Bronchial epithelial cell (primary cell): ENCODE results near the gene DPYSL4. TPM values are rescaled to one million over a fixed set of nuclear protein-coding genes. Genes with fewer than 3 reads are reported as not detected.

ENCODE experiments used
- DNase-seq: peaks from one replicate; pipeline ENCODE4 v3.0.0-alpha.2; 2010; ENCODE audit warnings: low read depth
- FAIRE-seq: peaks from 2 replicates; lab custom pipeline; 2011; peaks lifted over from hg19 to GRCh38; lab: Jason Lieb, UNC
- H3K27me3 ChIP-seq: 2 replicates; pipeline ENCODE4 v1.5.1; 2011; ENCODE audit warnings: low read length; ENCODE audit not compliant: control insufficient read depth, insufficient read depth
- H3K36me3 ChIP-seq: 2 replicates; pipeline ENCODE4 v1.5.1; 2011; ENCODE audit warnings: low read length; ENCODE audit not compliant: control insufficient read depth, insufficient read depth
- H3K4me3 ChIP-seq: 2 replicates; pipeline ENCODE4 v1.5.1; 2011; ENCODE audit warnings: mild to moderate bottlenecking, low read depth, low read length, control low read depth
- total RNA-seq: library from RNA; depleted of rRNA; stranded (reverse); fragments of >200 nt; gene quantifications from 2 replicates; pipeline ENCODE4 v1.2.1, GENCODE V29; 2014
- TF ChIP-seq, protein P1 (sequence below): IDR thresholded peaks from 2 replicates; pipeline ENCODE4 v1.5.1; 2011; ENCODE audit warnings: mild to moderate bottlenecking, moderate library complexity, low read length, control low read depth, inconsistent platforms; ENCODE audit not compliant: insufficient read depth, severe bottlenecking

Gene DPYSL4
- total RNA-seq, 1 donor from 2014 or later: 0.26 TPM

DNA sequence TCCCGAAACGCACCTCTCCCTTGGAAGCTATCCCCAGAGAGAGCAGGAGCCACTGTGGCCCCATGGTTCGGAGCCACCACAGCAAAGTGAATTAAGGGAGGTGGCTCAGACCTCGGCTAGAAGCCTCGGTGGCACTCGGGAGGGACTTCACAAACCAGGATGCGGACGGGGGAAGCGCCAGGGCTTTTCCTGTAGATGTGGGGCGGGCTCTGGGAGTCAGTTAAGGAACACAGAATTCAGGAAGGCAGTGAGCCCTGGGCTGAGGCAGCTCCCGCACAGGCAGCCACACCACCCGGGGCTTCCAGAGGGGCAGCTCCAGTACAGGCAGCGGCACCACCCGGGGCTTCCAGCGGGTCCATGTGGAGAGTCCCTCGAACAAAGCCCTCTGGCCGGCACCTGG, 42.7 kb upstream of the DPYSL4 start:
- no peak for DNase-seq
- Histone ChIP-seq H3K36me3 (no peaks in the 10 kb centered on the region), H3K27me3 (no peaks in the 10 kb centered on the region), H3K4me3 (no peak overlapping the region)
- TF ChIP-seq, protein P1, sequence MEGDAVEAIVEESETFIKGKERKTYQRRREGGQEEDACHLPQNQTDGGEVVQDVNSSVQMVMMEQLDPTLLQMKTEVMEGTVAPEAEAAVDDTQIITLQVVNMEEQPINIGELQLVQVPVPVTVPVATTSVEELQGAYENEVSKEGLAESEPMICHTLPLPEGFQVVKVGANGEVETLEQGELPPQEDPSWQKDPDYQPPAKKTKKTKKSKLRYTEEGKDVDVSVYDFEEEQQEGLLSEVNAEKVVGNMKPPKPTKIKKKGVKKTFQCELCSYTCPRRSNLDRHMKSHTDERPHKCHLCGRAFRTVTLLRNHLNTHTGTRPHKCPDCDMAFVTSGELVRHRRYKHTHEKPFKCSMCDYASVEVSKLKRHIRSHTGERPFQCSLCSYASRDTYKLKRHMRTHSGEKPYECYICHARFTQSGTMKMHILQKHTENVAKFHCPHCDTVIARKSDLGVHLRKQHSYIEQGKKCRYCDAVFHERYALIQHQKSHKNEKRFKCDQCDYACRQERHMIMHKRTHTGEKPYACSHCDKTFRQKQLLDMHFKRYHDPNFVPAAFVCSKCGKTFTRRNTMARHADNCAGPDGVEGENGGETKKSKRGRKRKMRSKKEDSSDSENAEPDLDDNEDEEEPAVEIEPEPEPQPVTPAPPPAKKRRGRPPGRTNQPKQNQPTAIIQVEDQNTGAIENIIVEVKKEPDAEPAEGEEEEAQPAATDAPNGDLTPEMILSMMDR: no peak
- FAIRE-seq: no peak

DNA sequence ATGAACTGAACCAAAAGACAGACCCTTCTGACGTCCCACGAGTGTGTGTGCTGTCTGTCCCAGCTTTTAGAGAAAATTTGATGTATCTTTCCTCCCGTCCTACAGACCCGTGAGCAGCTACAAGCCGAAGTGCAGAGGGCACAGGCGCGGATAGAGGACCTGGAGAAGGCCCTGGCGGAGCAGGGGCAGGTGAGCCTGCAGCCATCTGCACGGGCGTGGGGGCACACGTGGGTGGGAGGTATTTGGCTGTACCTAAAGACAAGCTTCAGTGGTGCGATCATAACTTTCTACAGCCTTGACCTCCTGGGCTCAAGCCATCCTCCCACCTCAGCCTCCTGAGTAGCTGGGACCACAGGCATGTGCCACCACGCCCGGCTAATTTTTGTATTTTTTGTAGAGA, 41.7 kb upstream of the DPYSL4 start:
- no peak for DNase-seq
- no peaks in the 10 kb centered on the region for H3K36me3 ChIP-seq
- TF ChIP-seq, protein P1: no peak
- FAIRE-seq: no peak
- no peak overlapping the region for H3K4me3 ChIP-seq
- no peaks in the 10 kb centered on the region for H3K27me3 ChIP-seq

DNA sequence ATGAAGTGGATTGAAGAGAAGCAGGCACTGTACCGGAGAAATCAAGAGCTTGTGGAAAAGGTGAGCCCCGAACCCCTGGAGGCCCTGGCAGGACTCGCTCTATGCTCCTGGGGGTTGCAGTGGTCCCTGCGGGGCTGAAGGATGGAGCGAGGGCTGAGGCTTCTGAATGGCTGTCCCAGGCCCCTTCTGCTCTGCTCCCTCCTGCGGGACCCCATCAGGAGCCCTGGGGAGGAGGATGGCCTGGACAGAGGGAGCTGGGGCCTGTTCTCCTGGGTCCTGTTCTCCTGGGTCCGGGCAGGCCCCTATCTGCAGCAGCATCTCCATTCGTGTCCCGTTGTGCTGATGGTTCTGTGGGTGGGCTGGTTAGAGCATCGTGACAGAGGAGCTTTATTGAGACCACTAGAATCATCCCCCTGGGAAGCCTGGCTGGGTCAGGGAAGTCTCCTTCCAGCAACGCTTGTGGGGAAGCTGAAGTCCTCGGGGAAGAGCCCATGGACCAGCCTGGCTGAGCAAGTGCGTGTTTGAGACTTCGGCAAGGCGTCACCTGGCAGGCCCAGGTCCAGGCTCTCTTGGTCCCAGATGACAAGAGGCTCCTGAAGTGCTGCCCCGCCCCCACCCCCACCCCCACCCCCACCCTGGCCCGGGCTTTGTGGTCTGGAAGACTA, 41.1 kb upstream of the DPYSL4 start:
- FAIRE-seq (no peak), DNase-seq (no peak)
- TF ChIP-seq, protein P1: no peak

DNA sequence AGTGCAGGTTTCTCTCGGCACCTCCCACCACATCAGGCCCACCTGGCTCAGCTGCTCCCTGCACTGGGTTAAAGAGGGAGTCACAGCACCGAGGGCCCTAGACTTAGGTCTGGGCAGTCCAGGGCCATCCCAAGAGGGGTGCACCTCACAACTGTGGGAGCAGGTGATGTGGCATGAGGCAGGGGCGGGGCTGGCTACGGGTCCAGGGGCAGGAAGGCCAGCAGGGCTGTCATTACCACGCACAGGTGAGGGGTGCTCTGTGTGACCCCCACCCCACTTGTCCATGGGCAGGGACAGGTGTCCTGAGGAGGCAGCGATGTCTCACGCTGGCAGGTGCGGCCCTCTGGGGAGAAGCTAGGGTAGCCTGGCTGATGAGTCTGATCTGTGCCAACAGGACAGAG, 40.5 kb upstream of the DPYSL4 start:
- Histone ChIP-seq H3K27me3 (no peaks in the 10 kb centered on the region), H3K4me3 (no peak overlapping the region), H3K36me3 (no peaks in the 10 kb centered on the region)
- TF ChIP-seq, protein P1: no peak
- DNase-seq: no peak
- FAIRE-seq: no peak

More for the DNA sequence above, 41.1 kb upstream of the DPYSL4 start:
- Histone ChIP-seq H3K4me3 (no peak overlapping the region), H3K36me3 (no peaks in the 10 kb centered on the region), H3K27me3 (no peaks in the 10 kb centered on the region)

DNA sequence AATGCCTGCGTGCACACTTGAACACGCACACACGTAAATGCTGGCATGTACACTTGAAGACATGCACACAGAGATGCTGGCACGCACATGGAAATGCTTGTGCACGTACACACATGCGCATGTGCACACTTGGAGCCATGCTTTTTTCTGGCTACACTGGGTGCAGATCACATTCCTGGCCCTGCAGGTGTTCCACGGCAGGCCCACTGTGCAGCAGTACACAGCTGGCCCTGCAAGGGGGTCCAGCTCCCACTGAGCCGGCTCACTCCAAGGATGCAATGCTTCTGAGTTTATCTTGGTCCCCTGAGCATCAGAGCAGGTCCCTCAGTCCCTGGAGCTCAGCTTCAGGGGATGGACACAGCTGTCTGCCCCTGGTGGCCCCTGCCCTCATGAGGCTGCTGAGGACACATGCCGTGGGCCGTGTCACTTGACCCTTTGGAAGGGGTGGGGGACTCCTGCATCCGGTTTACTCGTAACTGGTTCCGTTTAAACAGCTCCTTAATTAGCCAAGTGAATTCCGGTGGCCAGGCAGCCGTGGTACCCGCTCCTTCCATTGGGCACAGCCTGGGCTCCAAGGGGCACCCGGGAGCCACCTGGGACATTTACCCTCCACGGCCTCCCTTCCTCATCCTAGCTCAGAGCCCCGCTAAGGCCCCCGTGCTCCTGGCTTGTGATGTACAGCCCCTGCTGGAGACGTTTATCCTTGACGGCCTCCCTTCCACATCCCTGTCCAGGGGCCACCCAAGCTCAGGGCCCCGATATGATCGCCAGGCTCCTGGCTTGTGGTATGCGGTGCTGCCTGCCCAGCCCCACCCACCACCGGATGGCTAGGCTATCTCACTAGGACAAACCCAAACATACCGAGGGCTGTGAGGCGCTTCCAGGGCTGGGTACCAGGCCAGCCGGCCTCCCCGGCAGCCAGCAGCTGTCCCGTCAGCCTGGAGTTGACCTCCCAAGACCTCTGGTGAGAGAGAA, 39.5 kb upstream of the DPYSL4 start:
- Histone ChIP-seq H3K4me3 (no peak overlapping the region), H3K27me3 (no peaks in the 10 kb centered on the region), H3K36me3 (no peaks in the 10 kb centered on the region)
- no peak for DNase-seq
- FAIRE-seq: no peak
- TF ChIP-seq, protein P1: no peak
